Stomach (tissue), 9 donors: ENCODE results near the gene NEAT1. TPM values are rescaled to one million over a fixed set of nuclear protein-coding genes. Genes with fewer than 3 reads are reported as not detected.

Source experiments
- DNase-seq, 2 donors: peaks; one replicate each; pipeline versions ENCODE4 v3.0.0 to v3.0.0-alpha.2; 2013 to 2019
- H3K27ac ChIP-seq, 5 donors: fragments of 200-600 bp in 4 of 5; sonication (generic) in 4 of 5; one replicate each; pipeline ENCODE4 v1.5.1; 2013 to 2019; ENCODE audit warnings: mild to moderate bottlenecking in 1 of 5, moderate library complexity in 1 of 5
- H3K27me3 ChIP-seq, 3 donors: fragments of 200-600 bp; sonication (generic); one replicate each; pipeline ENCODE4 v1.5.1; 2017 to 2019; ENCODE audit warnings: mixed run types in 1 of 3
- H3K36me3 ChIP-seq, 4 donors: fragments of 200-600 bp; sonication (generic); 1 replicate in 3 of 4; 2 replicates in 1 of 4; pipeline ENCODE4 v1.5.1; 2016 to 2019
- H3K4me1 ChIP-seq, 4 donors: fragments of 200-600 bp; sonication (generic); one replicate each; pipeline ENCODE4 v1.5.1; 2016 to 2019
- H3K4me3 ChIP-seq, 4 donors: fragments of 200-600 bp; sonication (generic) in 3 of 4; one replicate each; pipeline ENCODE4 v1.5.1; 2016 to 2019; ENCODE audit warnings: mild to moderate bottlenecking in 1 of 4
- H3K9me3 ChIP-seq, 4 donors: fragments of 200-600 bp; sonication (generic); one replicate each; pipeline ENCODE4 v1.5.1; 2016 to 2019
- EP300 ChIP-seq: sonication (generic); formaldehyde crosslinking; IDR thresholded peaks from one replicate; pipeline ENCODE4 v1.6.1; 2017; ENCODE audit warnings: antibody characterized with exemption
- POLR2A ChIP-seq, 4 donors: fragments of 450-650 bp; IDR thresholded peaks; one replicate each; pipeline ENCODE4 v1.6.1; 2016; ENCODE audit warnings: antibody characterized with exemption in 4 of 4, control low read depth in 2 of 4, mild to moderate bottlenecking in 1 of 4, moderate library complexity in 1 of 4
- POLR2AphosphoS5 ChIP-seq, 3 donors: sonication (generic); formaldehyde crosslinking; IDR thresholded peaks; one replicate each; pipeline ENCODE4 v1.6.1; 2016; ENCODE audit warnings: antibody characterized with exemption in 3 of 3
- WGBS, 5 donors: extraction: QIAGEN DNeasy Blood & Tissue Kit in 3 of 5; methylation state at CpG; one replicate each; pipeline versions ENCODE4 v1.1.5 to v1.1.7; 2013 to 2018; 5-methylcytosine and 5-hydroxymethylcytosine counted together
- intact Hi-C: fragments of 100-400 bp; cut with DNase I; formaldehyde crosslinking; loops from one replicate; pipeline ENCODE4 v1.15.1; 2023; ENCODE audit warnings: low total_unique reads
- polyA plus RNA-seq, 3 donors: library from polyadenylated mRNA; stranded (reverse); fragments of 200-250 nt; gene quantifications; one replicate each; pipeline ENCODE4 v1.2.3, GENCODE V29; 2013
- total RNA-seq, 5 donors: library from RNA; depleted of rRNA; stranded (reverse); fragments of >200 nt; gene quantifications; one replicate each; pipeline versions ENCODE4 v1.1.0 to v1.2.3, GENCODE V29; 2014 to 2016
- TF ChIP-seq, protein P1 (sequence below), 7 experiments: fragments of 450-650 bp in 4 of 7; fragments of 200-600 bp in 3 of 7; sonication (generic) in 3 of 7; IDR thresholded peaks; one replicate each; pipeline ENCODE4 v1.5.1; 2016 to 2019; ENCODE audit warnings: antibody characterized with exemption in 7 of 7, control low read depth in 2 of 7, mild to moderate bottlenecking in 1 of 7
- donor health status: healthy with polysubstance abuse.
- donor health status: Bipolar disorder and iron deficiency.
- donor health status: healthy.

NEAT1 gene
- total and polyA plus RNA-seq, 8 donors: 131 to 2,124 (median 707) TPM

- intact Hi-C loops: no loop called here
Observed at GRCh38 chr11:65482306-65482850, 59.8 kb downstream of the NEAT1 start.

DNA sequence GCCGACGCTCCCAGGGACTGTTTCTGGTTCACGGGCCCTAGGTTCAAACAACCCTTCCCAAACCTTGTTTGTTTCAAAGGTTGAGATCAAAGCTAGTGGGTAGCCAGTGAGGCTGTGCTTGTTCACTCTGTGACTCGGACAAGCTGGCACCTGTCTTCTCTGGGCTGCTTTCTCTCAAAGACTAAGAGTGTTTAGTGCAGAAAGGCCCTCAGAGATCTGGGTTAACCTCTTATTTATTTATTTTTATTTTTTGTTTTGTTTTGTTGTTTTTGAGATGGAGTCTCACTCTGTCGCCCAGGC lies 63.3 kb downstream of the NEAT1 start:
- no peaks in the 10 kb centered on the region for H3K9me3 ChIP-seq
- no peaks in the 10 kb centered on the region for H3K27me3 ChIP-seq
- H3K27ac ChIP-seq: peak overlapping the region; percentile 69 to 99 (median 93)
- H3K4me3 ChIP-seq: no peak overlapping the region
- H3K36me3 ChIP-seq: no peaks in the 10 kb centered on the region
- TF ChIP-seq, protein P1, sequence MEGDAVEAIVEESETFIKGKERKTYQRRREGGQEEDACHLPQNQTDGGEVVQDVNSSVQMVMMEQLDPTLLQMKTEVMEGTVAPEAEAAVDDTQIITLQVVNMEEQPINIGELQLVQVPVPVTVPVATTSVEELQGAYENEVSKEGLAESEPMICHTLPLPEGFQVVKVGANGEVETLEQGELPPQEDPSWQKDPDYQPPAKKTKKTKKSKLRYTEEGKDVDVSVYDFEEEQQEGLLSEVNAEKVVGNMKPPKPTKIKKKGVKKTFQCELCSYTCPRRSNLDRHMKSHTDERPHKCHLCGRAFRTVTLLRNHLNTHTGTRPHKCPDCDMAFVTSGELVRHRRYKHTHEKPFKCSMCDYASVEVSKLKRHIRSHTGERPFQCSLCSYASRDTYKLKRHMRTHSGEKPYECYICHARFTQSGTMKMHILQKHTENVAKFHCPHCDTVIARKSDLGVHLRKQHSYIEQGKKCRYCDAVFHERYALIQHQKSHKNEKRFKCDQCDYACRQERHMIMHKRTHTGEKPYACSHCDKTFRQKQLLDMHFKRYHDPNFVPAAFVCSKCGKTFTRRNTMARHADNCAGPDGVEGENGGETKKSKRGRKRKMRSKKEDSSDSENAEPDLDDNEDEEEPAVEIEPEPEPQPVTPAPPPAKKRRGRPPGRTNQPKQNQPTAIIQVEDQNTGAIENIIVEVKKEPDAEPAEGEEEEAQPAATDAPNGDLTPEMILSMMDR (IDR thresholded peaks at IDR 0.05): no peak
- TF ChIP-seq POLR2A (IDR thresholded peaks at IDR 0.05) (no peak), POLR2AphosphoS5 (IDR thresholded peaks at IDR 0.05) (peak in 1 of 3 donors; percentile 4), EP300 (no peak)
- peak in 1 of 2 donors; percentile 52 for DNase-seq
- intact Hi-C loops: no loop called here
- H3K4me1 ChIP-seq: peaks cover 57 to 78% (median 66%) of the 10 kb centered on the region in 4 donors
- WGBS, 5 donors: 37 to 52% (median 46%) methylated on average over 5 of the region's 5 CpGs

More at GRCh38 chr11:65482306-65482850, 59.8 kb downstream of the NEAT1 start:
- Histone ChIP-seq H3K27me3 (no peaks in the 10 kb centered on the region), H3K27ac (peak overlapping the region in 4 of 5 donors; percentile 16 to 100 (median 98)), H3K4me1 (peaks cover 49 to 76% (median 64%) of the 10 kb centered on the region in 4 donors), H3K4me3 (no peak overlapping the region), H3K36me3 (no peaks in the 10 kb centered on the region), H3K9me3 (no peaks in the 10 kb centered on the region)
- WGBS, 5 donors: 89 to 97% (median 95%) methylated on average over 2 of the region's 2 CpGs
- TF ChIP-seq, protein P1 (IDR thresholded peaks at IDR 0.05): no peak
- TF ChIP-seq EP300: no peak
- no peak for TF ChIP-seq POLR2A (IDR thresholded peaks at IDR 0.05)
- no peak for TF ChIP-seq POLR2AphosphoS5 (IDR thresholded peaks at IDR 0.05)
- no peak for DNase-seq

GRCh38 chr11:65486570-65487466 lies 64.2 kb downstream of the NEAT1 start:
- WGBS, 5 donors: 69 to 83% (median 79%) methylated on average over 10 of the region's 10 CpGs
- no peak for TF ChIP-seq POLR2AphosphoS5 (IDR thresholded peaks at IDR 0.05)
- TF ChIP-seq, protein P1 (IDR thresholded peaks at IDR 0.05): no peak
- no peak for TF ChIP-seq EP300
- no peak for TF ChIP-seq POLR2A (IDR thresholded peaks at IDR 0.05)
- H3K36me3 ChIP-seq: no peaks in the 10 kb centered on the region
- no peaks in the 10 kb centered on the region for H3K27me3 ChIP-seq
- H3K4me1 ChIP-seq: peaks cover 64 to 78% (median 69%) of the 10 kb centered on the region in 4 donors
- no peaks in the 10 kb centered on the region for H3K9me3 ChIP-seq
- H3K27ac ChIP-seq: peak overlapping the region; percentile 71 to 99 (median 93)
- peak in 1 of 2 donors; percentile 39 for DNase-seq
- no peak overlapping the region for H3K4me3 ChIP-seq
- intact Hi-C loops: no loop called here

- 11 to 15% (median 13%) methylated on average over 16 to 17 of the region's 17 CpGs for WGBS, 5 donors
- Histone ChIP-seq H3K4me3 (peak overlapping the region in 2 of 4 donors; percentile 10 to 22), H3K27ac (peak overlapping the region; percentile 89 to 99 (median 99)), H3K9me3 (no peaks in the 10 kb centered on the region), H3K27me3 (no peaks in the 10 kb centered on the region), H3K36me3 (no peaks in the 10 kb centered on the region), H3K4me1 (peaks cover 73 to 81% (median 77%) of the 10 kb centered on the region in 4 donors)
- intact Hi-C loops: no loop called here
- peak in 2 of 3 donors; percentile 75 to 78 for TF ChIP-seq POLR2AphosphoS5 (IDR thresholded peaks at IDR 0.05)
- TF ChIP-seq, protein P1 (IDR thresholded peaks at IDR 0.05): no peak
- DNase-seq: peak; percentile 98 to 100
Observed at GRCh38 chr11:65487467-65488272, 65.1 kb downstream of the NEAT1 start.
